ENCODE measurements around the gene PXN. TPM values are rescaled to one million over a fixed set of nuclear protein-coding genes. Genes with fewer than 3 reads are reported as not detected.

The PXN gene
- total RNA-seq, 2 donors from 2014 or later = 93.0 to 105 TPM

- Histone ChIP-seq H3K9me3 (no peaks in the 10 kb centered on the region), H3K27me3 (replicated peaks; ENCODE audit: insufficient read depth) (no peaks in the 10 kb centered on the region), H3K4me1 (ENCODE audit: control insufficient read depth in 1 of 2, low read depth in 2 of 2) (no peaks in the 10 kb centered on the region), H3K4me3 (no peak overlapping the region), H3K36me3 (peaks cover 86% of the 10 kb centered on the region), H3K27ac (no peak overlapping the region)
- no peak for ATAC-seq (ENCODE audit: insufficient number of reproducible peaks, low FRiP score, low read depth)
- no peak for DNase-seq (ENCODE audit: low spot score)
- TF ChIP-seq CTCF (IDR thresholded peaks at IDR 0.05) = no peak
These were observed 90.5 kb downstream of the PXN start for GRCh38 chr12:120175062-120175461.

GRCh38 chr12:120172053-120172452 is 93.5 kb downstream of the PXN start:
- ATAC-seq (ENCODE audit: insufficient number of reproducible peaks, low FRiP score, low read depth) (no peak), DNase-seq (ENCODE audit: low spot score) (no peak)
- peaks cover 76% of the 10 kb centered on the region for H3K36me3 ChIP-seq
- no peaks in the 10 kb centered on the region for H3K9me3 ChIP-seq
- TF ChIP-seq CTCF (IDR thresholded peaks at IDR 0.05) = no peak
- H3K27me3 ChIP-seq (replicated peaks; ENCODE audit: insufficient read depth) = no peaks in the 10 kb centered on the region
- H3K27ac ChIP-seq = no peak overlapping the region
- H3K4me3 ChIP-seq = no peak overlapping the region
- H3K4me1 ChIP-seq (ENCODE audit: control insufficient read depth in 1 of 2, low read depth in 2 of 2) = no peaks in the 10 kb centered on the region

- ATAC-seq (ENCODE audit: insufficient number of reproducible peaks, low FRiP score, low read depth) (no peak), DNase-seq (ENCODE audit: low spot score) (no peak)
- Histone ChIP-seq H3K9me3 (no peaks in the 10 kb centered on the region), H3K36me3 (peaks cover 65% of the 10 kb centered on the region), H3K27ac (no peak overlapping the region), H3K4me1 (ENCODE audit: control insufficient read depth in 1 of 2, low read depth in 2 of 2) (no peaks in the 10 kb centered on the region), H3K4me3 (no peak overlapping the region), H3K27me3 (replicated peaks; ENCODE audit: insufficient read depth) (no peaks in the 10 kb centered on the region)
- no peak for TF ChIP-seq CTCF (IDR thresholded peaks at IDR 0.05)
These were observed 94.9 kb downstream of the PXN start for GRCh38 chr12:120170631-120171030.

GRCh38 chr12:120169946-120170345 is 95.6 kb downstream of the PXN start:
- Histone ChIP-seq H3K27ac (no peak overlapping the region), H3K4me1 (ENCODE audit: control insufficient read depth in 1 of 2, low read depth in 2 of 2) (no peaks in the 10 kb centered on the region), H3K36me3 (peaks cover 63% of the 10 kb centered on the region), H3K4me3 (no peak overlapping the region), H3K27me3 (replicated peaks; ENCODE audit: insufficient read depth) (no peaks in the 10 kb centered on the region), H3K9me3 (no peaks in the 10 kb centered on the region)
- DNase-seq (ENCODE audit: low spot score) = no peak
- ATAC-seq (ENCODE audit: insufficient number of reproducible peaks, low FRiP score, low read depth) = no peak
- no peak for TF ChIP-seq CTCF (IDR thresholded peaks at IDR 0.05)

- DNase-seq (ENCODE audit: low spot score) = no peak
- Histone ChIP-seq H3K36me3 (peaks cover 59% of the 10 kb centered on the region), H3K4me3 (no peak overlapping the region)
These were observed 97.2 kb downstream of the PXN start for GRCh38 chr12:120168337-120168736.

More at GRCh38 chr12:120168337-120168736, 97.2 kb downstream of the PXN start:
- Histone ChIP-seq H3K27ac (no peak overlapping the region), H3K27me3 (replicated peaks; ENCODE audit: insufficient read depth) (no peaks in the 10 kb centered on the region), H3K4me1 (ENCODE audit: control insufficient read depth in 1 of 2, low read depth in 2 of 2) (no peaks in the 10 kb centered on the region), H3K9me3 (no peaks in the 10 kb centered on the region)
- ATAC-seq (ENCODE audit: insufficient number of reproducible peaks, low FRiP score, low read depth) = no peak
- TF ChIP-seq CTCF (IDR thresholded peaks at IDR 0.05) = no peak

Measured in thoracic aorta (tissue), 2 donors.